Activated CD4-positive, alpha-beta memory T cell treated with anti-CD3 and anti-CD28 coated beads, Interleukin-2, amount 10 ng/mL, durations not matched to agents 7 days and 5 days (primary cell): ENCODE data around the gene NLRX1. TPM values are rescaled to one million over a fixed set of nuclear protein-coding genes. Genes with fewer than 3 reads are reported as not detected.

ENCODE experiments used
- CTCF ChIA-PET: fragments of 350-600 bp; sonication (Branson Sonifier 250); formaldehyde crosslinking; loops from one replicate; lab custom pipeline; 2021; ENCODE audit warnings: antibody characterized with exemption, inconsistent platforms; lab: Charles Lee
- POLR2A ChIA-PET: fragments of 350-600 bp; sonication (Branson Sonifier 250); formaldehyde crosslinking; loops from one replicate; lab custom pipeline; 2021; ENCODE audit warnings: antibody characterized with exemption; lab: Charles Lee
- DNase-seq: peaks from one replicate; pipeline ENCODE4 v3.0.0-alpha.2; 2020
- H3K27ac Mint-ChIP-seq: one replicate; pipeline ENCODE4 v1.8.0; 2021; ENCODE audit warnings: mild to moderate bottlenecking, mixed read lengths
- H3K27me3 Mint-ChIP-seq: one replicate; pipeline ENCODE4 v1.8.0; 2021; ENCODE audit warnings: mixed read lengths
- H3K36me3 Mint-ChIP-seq: one replicate; pipeline ENCODE4 v1.8.0; 2021; ENCODE audit warnings: low read depth, mixed read lengths
- H3K4me1 Mint-ChIP-seq: one replicate; pipeline ENCODE4 v1.8.0; 2021; ENCODE audit warnings: mixed read lengths
- H3K4me3 Mint-ChIP-seq: one replicate; pipeline ENCODE4 v1.8.0; 2021; ENCODE audit warnings: mild to moderate bottlenecking, mixed read lengths
- H3K9me3 Mint-ChIP-seq: one replicate; pipeline ENCODE4 v1.8.0; 2021; ENCODE audit warnings: mixed read lengths
- total RNA-seq, 2 experiments: library from RNA; stranded (reverse); gene quantifications; one replicate each; pipeline ENCODE4 v1.2.3, GENCODE V29; 2021

Gene NLRX1
- total RNA-seq, 2 experiments from 2014 or later, result 19.2 to 21.9 TPM

DNA sequence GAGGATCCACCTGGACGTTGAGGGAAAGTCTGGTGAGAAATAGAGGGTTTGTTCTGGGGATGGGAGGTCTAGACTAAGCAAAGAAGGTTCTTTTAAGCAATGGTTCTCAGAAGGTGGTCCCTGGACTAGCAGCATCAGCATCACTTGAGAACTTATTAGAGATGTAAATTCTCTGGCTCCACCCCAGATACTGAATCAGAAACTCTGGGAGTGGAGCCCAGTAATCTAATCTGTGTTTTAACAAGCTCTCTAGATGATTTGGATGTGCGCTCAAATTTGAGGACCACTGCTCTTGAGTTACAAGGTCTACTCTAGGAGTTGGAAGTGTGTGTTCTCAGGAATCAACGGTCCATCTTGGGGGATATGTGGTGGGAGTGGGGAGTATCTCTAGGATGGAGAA, 23.0 kb upstream of the NLRX1 start:
- Mint-ChIP-seq H3K4me1 (peaks cover 2% of the 10 kb centered on the region), H3K36me3 (no peaks in the 10 kb centered on the region), H3K27me3 (peaks cover 55% of the 10 kb centered on the region), H3K27ac (no peak overlapping the region), H3K4me3 (no peak overlapping the region), H3K9me3 (no peaks in the 10 kb centered on the region)
- CTCF ChIA-PET, result interaction anchor here (0.8 to 1.3 kb wide), 6 partner anchors 9 to 176 kb away, joined by 3 to 6 read pairs (median 3); partner anchors contain the start of gene HINFP
- POLR2A ChIA-PET, result interaction anchor here (1.4 kb wide), 1 partner anchor 51 kb away, joined by 7 read pairs; a partner anchor contains a TSS
- no peak for DNase-seq

- Mint-ChIP-seq H3K36me3 (no peaks in the 10 kb centered on the region), H3K4me1 (peaks cover 2% of the 10 kb centered on the region), H3K27ac (no peak overlapping the region), H3K27me3 (peaks cover 65% of the 10 kb centered on the region), H3K9me3 (no peaks in the 10 kb centered on the region), H3K4me3 (peak overlapping the region; percentile 40)
- ChIA-PET CTCF (interaction anchor here (0.6 to 1.4 kb wide), 3 partner anchors 19 to 191 kb away, joined by 3 to 5 read pairs (median 4); no protein-coding TSS in a partner anchor), POLR2A (interaction anchor here (1.3 to 1.6 kb wide), 2 partner anchors 40 to 46 kb away, joined by 4 to 6 read pairs; partner anchors contain the start of genes C2CD2L and DPAGT1)
- no peak for DNase-seq
Observed at GRCh38 chr11:119147604-119148333, 20.8 kb upstream of the NLRX1 start.

DNA sequence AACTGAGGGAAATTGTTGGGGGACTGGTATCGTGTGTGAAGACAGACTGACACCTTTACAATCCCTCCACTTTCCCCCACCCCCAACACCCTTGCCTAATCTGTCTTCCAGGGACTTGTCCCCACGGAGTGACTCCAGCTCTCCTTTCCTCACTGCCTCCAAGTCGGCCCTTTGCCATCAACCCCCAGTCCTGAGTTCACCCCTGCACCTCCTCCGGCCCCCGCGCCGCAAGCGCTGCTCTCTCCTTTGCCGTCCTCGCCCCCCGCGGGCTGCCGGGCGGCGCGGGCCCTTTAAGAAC, 19.9 kb upstream of the NLRX1 start:
- DNase-seq, result no peak
- H3K36me3 Mint-ChIP-seq, result no peaks in the 10 kb centered on the region
- CTCF ChIA-PET, result interaction anchor here (0.6 to 0.8 kb wide), 2 partner anchors 13 to 16 kb away, joined by 3 read pairs; no protein-coding TSS in a partner anchor
- POLR2A ChIA-PET, result interaction anchor here (0.8 to 2.5 kb wide), 4 partner anchors 21 to 46 kb away, joined by 3 to 11 read pairs (median 5); partner anchors contain the start of genes C2CD2L, DPAGT1 and NLRX1
- no peaks in the 10 kb centered on the region for H3K9me3 Mint-ChIP-seq
- no peak overlapping the region for H3K27ac Mint-ChIP-seq
- peak overlapping the region; percentile 53 for H3K4me3 Mint-ChIP-seq
- peaks cover 62% of the 10 kb centered on the region for H3K27me3 Mint-ChIP-seq
- H3K4me1 Mint-ChIP-seq, result peaks cover 2% of the 10 kb centered on the region

GRCh38 chr11:119149018-119149785, 19.3 kb upstream of the NLRX1 start, which contains the start of gene ABCG4:
TSS of gene ABCG4 (plus strand) at chr11:119149052. CDS start at chr11:119149966, 914 bp downstream.
- ChIA-PET POLR2A (interaction anchor here (0.8 to 2.5 kb wide), 4 partner anchors 20 to 47 kb away, joined by 3 to 11 read pairs (median 5); partner anchors contain the start of genes C2CD2L, DPAGT1 and NLRX1), CTCF (interaction anchor here (0.6 to 9.0 kb wide), 4 partner anchors 14 to 207 kb away, joined by 3 to 38 read pairs (median 4); partner anchors contain the start of gene NLRX1)
- H3K4me3 Mint-ChIP-seq, result peak within 1 kb of the TSS; percentile 53
- peaks cover 60% of the 10 kb centered on the region for H3K27me3 Mint-ChIP-seq
- DNase-seq, result peak; percentile 29
- no peak within 1 kb of the TSS for H3K27ac Mint-ChIP-seq
- no peaks in the 10 kb centered on the region for H3K9me3 Mint-ChIP-seq
- H3K4me1 Mint-ChIP-seq, result peaks cover 2% of the 10 kb centered on the region
- no peaks in the 10 kb centered on the region for H3K36me3 Mint-ChIP-seq

GRCh38 chr11:119149786-119150275, 18.7 kb upstream of the NLRX1 start:
- peaks cover 58% of the 10 kb centered on the region for H3K27me3 Mint-ChIP-seq
- H3K9me3 Mint-ChIP-seq, result no peaks in the 10 kb centered on the region
- H3K4me1 Mint-ChIP-seq, result peaks cover 2% of the 10 kb centered on the region
- POLR2A ChIA-PET, result interaction anchor here (2.5 kb wide), 1 partner anchor 19 kb away, joined by 11 read pairs; the partner anchor contains the start of gene NLRX1
- peak overlapping the region; percentile 4 for H3K4me3 Mint-ChIP-seq
- H3K36me3 Mint-ChIP-seq, result no peaks in the 10 kb centered on the region
- DNase-seq, result no peak
- CTCF ChIA-PET, result interaction anchor here (1.6 to 9.0 kb wide), 2 partner anchors 20 to 207 kb away, joined by 4 to 38 read pairs; partner anchors contain the start of gene NLRX1
- H3K27ac Mint-ChIP-seq, result no peak overlapping the region

GRCh38 chr11:119152043-119152442, 16.5 kb upstream of the NLRX1 start:
- Mint-ChIP-seq H3K4me1 (peaks cover 2% of the 10 kb centered on the region), H3K9me3 (no peaks in the 10 kb centered on the region), H3K27ac (no peak overlapping the region), H3K36me3 (no peaks in the 10 kb centered on the region), H3K4me3 (no peak overlapping the region), H3K27me3 (peaks cover 51% of the 10 kb centered on the region)
- POLR2A ChIA-PET, result interaction anchor here (0.7 to 4.0 kb wide), 5 partner anchors 17 to 116 kb away, joined by 3 to 18 read pairs (median 4); partner anchors contain the start of genes HINFP and NLRX1
- no peak for DNase-seq
- CTCF ChIA-PET, result interaction anchor here (0.6 to 9.0 kb wide), 2 partner anchors 18 to 172 kb away, joined by 3 to 38 read pairs; partner anchors contain the start of gene NLRX1

DNA sequence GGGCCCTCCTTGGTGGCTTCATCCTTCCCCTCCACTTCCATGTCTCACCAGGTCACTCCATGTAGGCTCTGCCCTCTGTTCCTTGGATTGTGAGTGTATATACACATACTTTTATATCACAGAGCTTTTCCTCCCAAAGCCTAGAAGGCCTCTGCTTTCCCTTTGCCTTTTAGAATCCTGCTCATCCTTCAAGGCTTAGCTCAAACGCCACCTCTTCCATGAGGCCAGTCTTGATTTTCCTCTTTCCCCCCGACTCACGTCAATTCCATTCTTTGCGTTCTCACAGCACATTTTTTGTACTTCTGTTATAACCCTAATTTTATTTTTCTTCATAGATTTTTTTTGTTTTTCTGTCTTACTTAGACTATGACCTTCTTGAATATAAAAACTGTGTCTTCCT, 15.9 kb upstream of the NLRX1 start:
- DNase-seq, result no peak
- no peak overlapping the region for H3K27ac Mint-ChIP-seq
- H3K27me3 Mint-ChIP-seq, result peaks cover 46% of the 10 kb centered on the region
- ChIA-PET POLR2A (interaction anchor here (1.0 to 4.0 kb wide), 3 partner anchors 16 to 31 kb away, joined by 3 to 18 read pairs (median 4); partner anchors contain the start of genes HINFP and NLRX1), CTCF (interaction anchor here (0.7 to 9.0 kb wide), 2 partner anchors 17 to 44 kb away, joined by 3 to 38 read pairs; partner anchors contain the start of gene NLRX1)
- no peak overlapping the region for H3K4me3 Mint-ChIP-seq
- no peaks in the 10 kb centered on the region for H3K9me3 Mint-ChIP-seq
- H3K36me3 Mint-ChIP-seq, result no peaks in the 10 kb centered on the region
- H3K4me1 Mint-ChIP-seq, result peaks cover 2% of the 10 kb centered on the region

DNA sequence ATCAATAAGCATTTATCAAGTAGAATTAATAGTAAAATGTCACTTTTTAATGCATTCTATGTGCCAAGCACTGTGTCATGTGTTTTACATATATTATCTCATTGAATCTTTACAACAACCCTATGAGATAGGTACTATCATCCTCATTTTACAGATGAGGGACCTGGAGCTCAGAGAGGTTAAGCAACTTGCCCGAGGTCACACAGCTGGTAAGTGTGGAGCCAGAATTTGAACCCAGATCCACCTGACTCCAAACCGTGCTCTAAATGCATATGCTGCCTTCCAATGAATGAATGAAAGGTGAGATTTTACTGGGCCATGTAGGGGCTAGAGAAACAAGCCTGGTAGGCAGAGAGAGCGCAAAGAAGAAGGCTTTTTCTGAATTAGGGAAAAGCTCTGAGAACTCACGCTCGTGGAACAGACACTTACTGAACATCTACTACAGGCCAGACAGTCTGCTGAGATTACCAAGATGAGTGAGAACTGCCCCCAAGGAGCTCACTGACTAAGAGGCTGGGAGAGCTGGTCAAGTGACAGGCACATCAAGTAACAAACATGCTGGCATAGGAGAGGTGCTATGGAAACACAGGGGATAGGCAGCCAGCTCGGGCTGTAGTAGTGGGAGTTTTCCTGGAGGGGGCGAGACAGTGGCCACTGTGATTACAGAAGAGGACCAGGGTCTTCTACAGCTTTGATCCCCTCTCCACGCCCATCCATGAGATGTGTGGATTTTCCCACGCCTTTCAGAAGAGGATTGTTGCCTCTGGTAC, 15.3 kb upstream of the NLRX1 start:
- Mint-ChIP-seq H3K27me3 (peaks cover 39% of the 10 kb centered on the region), H3K27ac (no peak overlapping the region), H3K4me1 (no peaks in the 10 kb centered on the region), H3K9me3 (no peaks in the 10 kb centered on the region), H3K36me3 (no peaks in the 10 kb centered on the region), H3K4me3 (no peak overlapping the region)
- CTCF ChIA-PET, result interaction anchor here (0.7 to 9.0 kb wide), 3 partner anchors 16 to 43 kb away, joined by 3 to 38 read pairs (median 4); partner anchors contain the start of gene NLRX1
- no peak for DNase-seq
- POLR2A ChIA-PET, result interaction anchor here (0.7 to 4.0 kb wide), 2 partner anchors 14 to 16 kb away, joined by 3 to 18 read pairs; partner anchors contain the start of gene NLRX1

GRCh38 chr11:119154178-119154577, 14.3 kb upstream of the NLRX1 start:
- Mint-ChIP-seq H3K27me3 (peaks cover 34% of the 10 kb centered on the region), H3K27ac (no peak overlapping the region), H3K36me3 (no peaks in the 10 kb centered on the region), H3K4me1 (no peaks in the 10 kb centered on the region), H3K9me3 (no peaks in the 10 kb centered on the region), H3K4me3 (no peak overlapping the region)
- ChIA-PET CTCF (interaction anchor here (0.5 to 9.0 kb wide), 4 partner anchors 8 to 186 kb away, joined by 3 to 38 read pairs (median 4); partner anchors contain the start of genes C1QTNF5 and NLRX1), POLR2A (interaction anchor here (0.8 to 4.0 kb wide), 2 partner anchors 15 to 18 kb away, joined by 3 to 18 read pairs; partner anchors contain the start of gene NLRX1)
- DNase-seq, result no peak

- no peak for DNase-seq
- Mint-ChIP-seq H3K27me3 (peaks cover 20% of the 10 kb centered on the region), H3K27ac (no peak overlapping the region), H3K36me3 (no peaks in the 10 kb centered on the region), H3K4me1 (no peaks in the 10 kb centered on the region), H3K4me3 (no peak overlapping the region), H3K9me3 (no peaks in the 10 kb centered on the region)
- ChIA-PET CTCF (interaction anchor here (0.7 to 9.0 kb wide), 4 partner anchors 9 to 21 kb away, joined by 3 to 38 read pairs (median 4); partner anchors contain the start of gene NLRX1), POLR2A (interaction anchor here (0.7 to 1.4 kb wide), 2 partner anchors 13 to 107 kb away, joined by 3 read pairs; no protein-coding TSS in a partner anchor)
Observed at GRCh38 chr11:119155733-119156492, 12.6 kb upstream of the NLRX1 start.
